Activated CD4-positive, CD25-positive, alpha-beta regulatory T cell treated with anti-CD3 and anti-CD28 coated beads, Interleukin-2, amount 50 U/mL, for 16 hours (primary cell): ENCODE measurements around the gene NPW.
"Not testable (repeated sequence)": the region's sequence is repeated elsewhere in the genome, so short reads cannot be mapped to it uniquely, and the experiment has no call there.

Experiments used
- DNase-seq: peaks from one replicate; pipeline ENCODE4 v3.0.0-alpha.2; 2020; ENCODE audit warnings: low read depth, low spot score

NPW gene

GRCh38 chr16:2002406-2003230 lies 17.0 kb upstream of the NPW start:
- DNase-seq, result no peak

DNA sequence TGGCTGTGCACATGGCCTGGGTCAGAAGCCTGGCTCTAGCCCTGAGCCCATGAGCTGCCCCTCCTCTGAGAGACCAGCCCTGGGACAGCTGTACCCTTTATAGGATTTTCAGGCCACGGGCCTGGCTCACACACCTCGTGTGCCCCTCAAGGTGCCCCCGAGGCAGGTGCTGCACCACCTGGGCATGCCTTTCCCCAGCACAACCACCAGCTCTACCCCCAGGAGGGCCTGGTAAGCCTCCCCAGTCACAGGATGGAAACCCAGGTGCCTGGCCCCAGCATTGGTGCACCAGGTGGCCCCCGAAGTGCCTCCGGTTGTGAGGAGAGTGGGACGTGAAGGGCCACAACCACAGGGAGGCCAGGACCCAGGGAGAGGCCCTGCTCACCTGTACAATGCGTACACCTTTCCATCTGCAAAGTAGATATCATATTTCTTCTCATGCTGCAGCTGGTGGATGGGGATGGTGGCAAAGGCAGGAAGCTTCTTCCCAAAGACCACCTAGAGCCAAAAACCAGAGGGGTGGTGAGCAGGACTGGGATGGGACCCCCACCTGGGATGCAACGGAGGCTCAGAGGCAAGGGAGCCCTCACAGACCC lies 16.3 kb upstream of the NPW start:
- DNase-seq, result no peak

DNA sequence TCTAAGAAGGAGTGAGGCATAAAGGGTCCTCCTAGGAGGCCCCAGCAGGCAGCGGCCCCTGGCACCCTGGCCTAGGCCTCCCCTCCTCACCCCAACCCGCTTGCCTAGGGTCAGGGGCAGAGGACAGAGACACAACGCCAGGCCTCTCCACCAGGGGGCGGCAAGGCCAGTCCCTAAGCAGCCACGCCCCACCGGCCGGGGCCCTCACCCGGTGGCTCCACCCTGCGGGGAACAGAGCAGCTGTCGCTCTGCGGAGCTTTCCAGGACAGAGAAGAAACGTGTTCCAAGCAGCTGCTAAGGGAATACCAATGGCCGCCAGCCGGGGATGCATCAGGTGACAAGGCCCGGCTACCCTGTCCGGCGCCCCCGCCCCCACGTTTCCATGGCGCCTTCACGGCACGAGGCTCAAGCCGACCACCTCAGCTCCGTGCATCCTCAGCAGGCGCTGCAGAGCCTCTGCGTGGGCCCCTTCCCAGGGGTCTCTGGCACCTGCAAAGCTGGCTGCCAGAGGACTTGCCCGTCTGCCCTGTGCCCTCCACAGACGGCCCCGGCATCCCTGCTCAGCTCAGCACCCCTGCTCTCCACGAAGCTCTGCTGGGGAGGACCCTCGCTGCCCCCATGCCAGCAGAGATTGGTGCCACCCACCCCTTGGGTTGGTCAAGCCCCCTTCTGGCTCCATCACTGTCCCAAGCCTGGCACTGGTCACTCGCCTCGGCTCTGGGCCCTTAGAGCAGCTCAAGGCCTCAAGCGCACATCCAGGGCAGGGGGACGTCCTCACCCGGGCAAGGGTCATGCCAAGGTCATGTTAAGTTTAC lies 15.6 kb upstream of the NPW start:
- DNase-seq, result peak; percentile 71

DNA sequence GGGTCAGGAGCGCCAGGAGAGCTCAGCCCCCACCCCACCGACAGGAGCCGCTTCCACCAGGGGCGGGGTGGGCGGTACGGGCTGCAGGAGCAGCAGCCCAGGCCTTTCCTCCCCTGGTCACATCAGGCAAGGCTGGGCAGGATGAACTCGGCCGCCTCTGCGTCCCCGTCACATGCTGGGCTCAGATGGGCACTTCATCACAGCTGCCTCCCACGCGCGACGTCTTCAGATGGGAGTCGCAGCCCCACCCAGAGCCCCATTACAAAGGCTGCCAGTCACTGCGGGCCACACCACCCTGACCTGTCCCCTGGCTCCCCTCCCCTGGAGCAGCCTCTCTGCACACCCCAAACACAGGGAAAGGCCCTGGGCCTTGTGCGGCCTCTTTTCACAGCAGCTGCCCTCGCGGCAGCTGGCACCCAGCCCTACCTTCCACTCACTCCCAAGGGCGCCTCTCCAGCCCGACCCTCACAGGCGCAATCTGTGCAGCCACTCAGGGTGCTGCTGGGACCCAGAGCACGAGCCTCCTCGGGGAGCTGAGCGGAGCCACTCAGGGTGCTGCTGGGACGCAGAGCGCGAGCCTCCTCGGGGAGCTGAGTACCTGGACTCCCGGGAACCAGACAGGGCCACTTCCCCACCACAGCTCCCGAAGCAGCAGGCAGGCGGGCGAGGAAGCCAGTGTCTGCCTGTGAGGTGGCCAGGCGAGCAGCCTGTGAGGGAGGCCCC lies 14.6 kb upstream of the NPW start:
- DNase-seq, result no peak

- no peak for DNase-seq
Measured at GRCh38 chr16:2005646-2006045, 13.9 kb upstream of the NPW start.

GRCh38 chr16:2006317-2006716 lies 13.3 kb upstream of the NPW start:
- DNase-seq, result no peak

- no peak for DNase-seq
Measured at GRCh38 chr16:2007081-2007836, 12.3 kb upstream of the NPW start.

DNA sequence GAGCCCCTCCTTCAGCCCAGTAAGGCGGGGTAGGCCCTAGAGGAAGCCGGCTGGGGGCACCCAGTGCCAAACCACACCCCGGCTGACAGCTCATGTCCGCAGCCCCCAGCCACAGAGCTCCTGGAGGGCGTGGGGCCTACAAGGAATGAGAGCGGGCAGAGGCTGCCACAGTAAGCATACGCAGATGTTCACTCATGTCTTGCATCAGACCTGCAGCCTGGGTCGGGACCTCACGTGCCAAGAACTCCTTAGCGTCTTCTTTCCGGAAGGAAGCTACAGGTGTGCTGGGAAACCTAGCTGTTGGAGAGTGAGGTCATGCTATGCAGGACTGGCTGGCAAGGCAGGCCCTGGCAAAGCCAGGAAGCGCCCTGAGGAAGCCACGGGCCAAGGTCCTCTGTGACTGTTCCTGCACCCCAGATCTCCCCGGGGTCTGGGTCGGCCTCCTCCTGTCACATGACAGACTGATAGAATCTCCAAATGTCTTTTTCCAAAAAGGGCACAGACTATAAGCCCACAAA lies 11.5 kb upstream of the NPW start:
- no peak for DNase-seq

GRCh38 chr16:2008631-2009163 lies 10.9 kb upstream of the NPW start:
- no peak for DNase-seq

- DNase-seq, result no peak
Measured at GRCh38 chr16:2009164-2009711, 10.3 kb upstream of the NPW start.

DNA sequence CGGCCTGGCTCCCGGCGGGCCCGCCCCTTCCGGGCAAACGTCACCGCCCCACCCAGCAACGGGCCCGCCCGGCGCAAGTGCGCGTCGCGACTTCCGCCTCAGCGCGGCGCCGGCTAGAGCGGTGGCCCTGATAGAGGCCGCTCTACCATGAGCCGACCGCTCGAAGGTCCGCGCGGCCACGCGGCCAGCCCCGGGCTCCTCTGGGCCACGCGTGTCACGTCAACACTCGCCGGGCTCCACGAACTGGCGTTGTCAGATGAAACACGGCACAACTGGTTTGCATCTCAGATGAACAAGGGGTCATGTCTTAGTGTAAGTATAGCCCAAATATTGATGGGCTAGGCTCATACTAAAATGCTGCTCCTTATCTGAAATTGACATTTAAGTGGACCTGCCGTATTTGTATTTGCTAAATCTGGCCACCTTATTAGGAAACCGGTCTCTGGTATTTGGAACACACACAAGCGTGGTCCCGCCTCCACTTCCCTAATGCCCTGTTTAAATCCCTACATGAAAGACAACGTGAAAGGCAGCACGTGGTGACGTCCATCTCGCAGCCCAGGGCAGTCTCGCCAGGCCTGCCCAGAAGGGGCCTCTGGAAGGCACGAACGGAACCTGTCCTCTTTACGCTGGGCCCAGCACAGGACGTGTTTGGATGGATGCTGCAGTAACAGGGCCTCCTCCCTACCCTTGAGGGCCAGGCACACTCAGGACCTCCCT lies 9.6 kb upstream of the NPW start, which contains the start of gene ZNF598:
TSS of gene ZNF598 (minus strand) at position 31 of the 720 bp plus-strand sequence.
- peak; percentile 57 for DNase-seq

- DNase-seq, result not testable (repeated sequence)
Measured at GRCh38 chr16:2011726-2012125, 7.9 kb upstream of the NPW start.

DNA sequence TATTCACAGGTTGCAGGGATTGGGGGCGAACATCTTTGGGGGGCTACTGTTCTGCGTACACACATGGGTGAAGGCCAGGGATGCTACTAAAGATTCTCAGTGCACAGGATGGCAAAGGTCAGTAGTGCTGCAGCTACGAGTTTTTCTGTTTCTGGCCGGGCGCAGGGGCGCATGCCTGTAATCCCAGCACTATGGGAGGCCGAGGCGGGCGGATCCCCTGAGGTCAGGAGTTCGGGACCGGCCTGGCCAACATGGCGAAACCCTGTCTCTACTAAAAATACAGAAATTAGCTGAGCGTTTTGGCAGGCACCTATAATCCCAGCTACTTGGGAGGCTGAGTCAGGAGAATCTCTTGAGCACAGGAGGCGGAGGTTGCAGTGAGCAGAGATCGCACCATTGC lies 6.1 kb upstream of the NPW start:
- no peak for DNase-seq

DNA sequence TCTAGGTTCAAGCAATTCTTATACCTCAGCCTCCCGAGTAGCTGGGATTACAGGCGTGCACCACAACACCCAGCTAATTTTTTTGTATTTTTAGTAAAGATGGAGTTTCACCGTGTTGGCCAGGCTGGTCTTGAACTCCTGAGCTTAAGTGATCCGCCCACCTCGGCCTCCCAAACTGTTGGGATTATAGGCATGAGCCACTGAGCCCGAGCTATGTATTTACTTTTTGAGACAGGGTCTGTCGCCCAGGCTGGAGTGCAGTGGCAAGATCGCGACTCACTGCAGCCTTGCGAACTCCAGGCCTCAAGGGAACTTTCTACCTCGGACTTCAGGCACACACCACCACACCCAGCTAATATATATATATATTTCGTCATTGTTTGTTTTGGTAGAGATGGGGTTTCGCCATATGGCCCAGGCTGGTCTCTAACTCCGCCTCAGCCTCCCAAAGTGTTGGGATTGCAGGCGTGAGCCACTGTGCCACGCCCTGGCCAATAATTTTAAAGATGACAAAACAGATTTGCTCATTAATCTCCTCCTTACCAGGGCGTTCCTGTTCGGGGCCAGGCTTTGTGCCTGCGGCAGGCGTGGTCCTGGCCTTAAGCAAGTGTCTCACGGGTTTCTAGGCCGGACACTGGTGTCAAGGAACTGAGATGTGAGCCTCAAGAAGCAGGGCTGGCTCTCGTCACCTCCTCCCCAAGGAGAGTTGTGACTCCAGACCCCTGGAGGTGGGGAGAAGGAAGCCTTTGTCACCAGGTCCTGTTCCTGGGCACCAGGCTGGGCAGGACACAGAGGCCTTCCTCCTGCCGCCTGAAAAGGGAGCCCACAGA lies 4.3 kb upstream of the NPW start:
- no peak for DNase-seq

- DNase-seq, result no peak
Measured at GRCh38 chr16:2015947-2016208, 3.7 kb upstream of the NPW start.

GRCh38 chr16:2016407-2016922 lies 3.1 kb upstream of the NPW start:
- DNase-seq, result no peak

- no peak for DNase-seq
Measured at GRCh38 chr16:2019921-2020831, 591 bp downstream of the NPW start.

- DNase-seq, result no peak
Measured at GRCh38 chr16:2022723-2023091, 3.1 kb downstream of the NPW start.
